ENCODE measurements around the gene KCNG2. TPM values are rescaled to one million over a fixed set of nuclear protein-coding genes. Genes with fewer than 3 reads are reported as not detected.

The KCNG2 gene
- polyA plus RNA-seq, 1 of the 3 experiments (the other 2 are of a cell fraction) = not detected

DNA sequence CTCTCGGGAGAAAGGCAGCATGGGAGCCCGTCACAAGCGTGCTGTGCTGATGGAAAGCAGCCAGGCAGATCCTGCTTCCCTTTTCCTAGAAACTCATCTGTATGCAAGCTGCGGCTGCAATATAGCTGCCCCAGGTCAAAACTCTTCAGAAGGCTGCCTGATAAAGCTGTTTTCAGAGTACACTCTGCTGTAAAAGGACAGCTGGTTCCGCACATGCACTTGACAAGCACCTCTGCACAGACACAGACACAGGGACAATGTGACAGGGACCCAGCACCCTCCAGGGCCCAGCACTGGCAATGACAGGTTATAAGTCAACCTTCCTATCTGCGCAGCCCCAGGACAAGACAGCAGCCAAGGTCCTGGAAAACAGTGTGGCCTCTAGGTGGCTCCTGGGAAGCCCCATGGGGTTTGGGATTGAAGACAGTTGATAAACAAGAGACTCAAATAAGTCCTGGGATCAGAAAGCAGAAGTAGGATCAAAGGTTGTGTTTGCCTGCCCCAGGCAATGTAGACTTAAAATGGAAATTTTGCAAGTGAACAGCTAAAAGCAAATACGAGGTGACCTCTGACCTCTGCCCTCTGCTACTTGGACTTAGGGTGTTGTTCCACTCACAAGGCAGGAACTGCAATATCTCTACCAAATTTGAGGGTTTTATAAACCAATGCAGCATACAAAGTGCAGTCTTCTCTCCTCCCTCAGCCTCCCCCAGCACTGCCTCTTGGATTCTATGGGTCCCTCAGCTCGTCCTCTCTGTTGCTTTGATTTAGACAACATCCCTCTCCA, 136.8 kb downstream of the KCNG2 start:
- DNase-seq = no peak
- H3K4me1 ChIP-seq (ENCODE audit: control insufficient read depth in 1 of 2, insufficient read depth in 2 of 2, low read depth in 1 of 2, low read length in 1 of 2) = no peaks in the 10 kb centered on the region
- H2AFZ ChIP-seq (ENCODE audit: low read depth) = no peak overlapping the region
- ChIA-PET CTCF (no interaction called here), POLR2A (no interaction called here)
- H3K9me2 ChIP-seq = no peaks in the 10 kb centered on the region
- no peaks in the 10 kb centered on the region for H3K27me3 ChIP-seq (ENCODE audit: insufficient read depth)
- H3K9ac ChIP-seq = no peak overlapping the region
- peaks cover 35% of the 10 kb centered on the region for H3K9me3 ChIP-seq
- peaks cover 2 to 34% of the 10 kb centered on the region in 2 experiments for H3K36me3 ChIP-seq (replicated peaks in 1 of 2; ENCODE audit: control insufficient read depth in 1 of 2, insufficient read depth in 2 of 2, low read length in 1 of 2)
- H3K4me3 ChIP-seq (ENCODE audit: low read depth in 2 of 2, low read length in 1 of 2) = no peak overlapping the region; a peak in 1 of 4 replicates
- peaks cover 52% of the 10 kb centered on the region; the same call in 1 of the 2 replicates for H3K79me2 ChIP-seq (ENCODE audit: insufficient read depth)
- H3K4me2 ChIP-seq = no peak overlapping the region
- 85% methylated on average over 8 of the region's 8 CpGs for whole genome bisulfite sequencing (ENCODE audit: low lambda C conversion rate)
- H3F3A ChIP-seq (replicated peaks; ENCODE audit: insufficient read depth) = peaks cover 12% of the 10 kb centered on the region
- H4K20me1 ChIP-seq (ENCODE audit: insufficient read depth) = no peaks in the 10 kb centered on the region
- TF ChIP-seq, protein P1, sequence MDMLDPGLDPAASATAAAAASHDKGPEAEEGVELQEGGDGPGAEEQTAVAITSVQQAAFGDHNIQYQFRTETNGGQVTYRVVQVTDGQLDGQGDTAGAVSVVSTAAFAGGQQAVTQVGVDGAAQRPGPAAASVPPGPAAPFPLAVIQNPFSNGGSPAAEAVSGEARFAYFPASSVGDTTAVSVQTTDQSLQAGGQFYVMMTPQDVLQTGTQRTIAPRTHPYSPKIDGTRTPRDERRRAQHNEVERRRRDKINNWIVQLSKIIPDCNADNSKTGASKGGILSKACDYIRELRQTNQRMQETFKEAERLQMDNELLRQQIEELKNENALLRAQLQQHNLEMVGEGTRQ (IDR thresholded peaks at IDR 0.05; ENCODE audit: borderline replicate concordance, low read depth, low read length) = no peak
- TF ChIP-seq, protein P2, sequence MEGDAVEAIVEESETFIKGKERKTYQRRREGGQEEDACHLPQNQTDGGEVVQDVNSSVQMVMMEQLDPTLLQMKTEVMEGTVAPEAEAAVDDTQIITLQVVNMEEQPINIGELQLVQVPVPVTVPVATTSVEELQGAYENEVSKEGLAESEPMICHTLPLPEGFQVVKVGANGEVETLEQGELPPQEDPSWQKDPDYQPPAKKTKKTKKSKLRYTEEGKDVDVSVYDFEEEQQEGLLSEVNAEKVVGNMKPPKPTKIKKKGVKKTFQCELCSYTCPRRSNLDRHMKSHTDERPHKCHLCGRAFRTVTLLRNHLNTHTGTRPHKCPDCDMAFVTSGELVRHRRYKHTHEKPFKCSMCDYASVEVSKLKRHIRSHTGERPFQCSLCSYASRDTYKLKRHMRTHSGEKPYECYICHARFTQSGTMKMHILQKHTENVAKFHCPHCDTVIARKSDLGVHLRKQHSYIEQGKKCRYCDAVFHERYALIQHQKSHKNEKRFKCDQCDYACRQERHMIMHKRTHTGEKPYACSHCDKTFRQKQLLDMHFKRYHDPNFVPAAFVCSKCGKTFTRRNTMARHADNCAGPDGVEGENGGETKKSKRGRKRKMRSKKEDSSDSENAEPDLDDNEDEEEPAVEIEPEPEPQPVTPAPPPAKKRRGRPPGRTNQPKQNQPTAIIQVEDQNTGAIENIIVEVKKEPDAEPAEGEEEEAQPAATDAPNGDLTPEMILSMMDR (IDR thresholded peaks at IDR 0.05) = no peak
- TF ChIP-seq, protein P3, sequence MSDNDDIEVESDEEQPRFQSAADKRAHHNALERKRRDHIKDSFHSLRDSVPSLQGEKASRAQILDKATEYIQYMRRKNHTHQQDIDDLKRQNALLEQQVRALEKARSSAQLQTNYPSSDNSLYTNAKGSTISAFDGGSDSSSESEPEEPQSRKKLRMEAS (IDR thresholded peaks at IDR 0.05; ENCODE audit: low read depth) = no peak
- no peak for TF ChIP-seq JUND (IDR thresholded peaks at IDR 0.05)
- no peak for TF ChIP-seq ELF1 (IDR thresholded peaks at IDR 0.05)
- TF ChIP-seq RXRA (IDR thresholded peaks at IDR 0.05; ENCODE audit: borderline replicate concordance, low read depth) = no peak
- H3K27ac ChIP-seq (ENCODE audit: low read depth in 2 of 2, low read length in 1 of 2) = no peak overlapping the region

DNA sequence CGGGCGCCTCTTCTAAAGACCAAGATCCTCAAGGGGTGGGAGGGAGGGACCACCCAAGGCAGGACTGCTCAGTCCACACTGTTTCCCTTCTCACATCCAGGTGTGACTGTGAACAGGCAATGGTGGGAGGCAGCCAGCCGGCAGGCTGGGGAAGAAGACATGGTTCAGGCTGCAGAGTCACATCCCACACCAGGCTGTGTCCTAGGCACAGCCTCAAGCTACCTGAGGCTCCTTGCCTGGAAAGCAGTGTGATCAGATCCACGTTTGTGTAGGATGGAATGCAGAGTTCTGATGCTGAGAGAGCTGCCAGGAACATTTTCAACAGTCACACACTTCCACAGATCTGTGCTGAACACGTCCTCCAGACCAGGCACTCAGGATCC, 137.4 kb downstream of the KCNG2 start:
- H3K9me3 ChIP-seq = peaks cover 29% of the 10 kb centered on the region
- H3F3A ChIP-seq (replicated peaks; ENCODE audit: insufficient read depth) = peaks cover 7% of the 10 kb centered on the region
- H3K27ac ChIP-seq (ENCODE audit: low read depth in 2 of 2, low read length in 1 of 2) = no peak overlapping the region
- H3K9ac ChIP-seq = no peak overlapping the region
- no peaks in the 10 kb centered on the region for H4K20me1 ChIP-seq (ENCODE audit: insufficient read depth)
- H3K36me3 ChIP-seq (replicated peaks in 1 of 2; ENCODE audit: control insufficient read depth in 1 of 2, insufficient read depth in 2 of 2, low read length in 1 of 2) = peaks cover 2 to 32% of the 10 kb centered on the region in 2 experiments
- H2AFZ ChIP-seq (ENCODE audit: low read depth) = no peak overlapping the region
- no peaks in the 10 kb centered on the region for H3K9me2 ChIP-seq
- H3K4me3 ChIP-seq (ENCODE audit: low read depth in 2 of 2, low read length in 1 of 2) = no peak overlapping the region
- ChIA-PET CTCF (no interaction called here), POLR2A (no interaction called here)
- 82% methylated on average over 3 of the region's 5 CpGs for WGBS (ENCODE audit: low lambda C conversion rate)
- no peak for DNase-seq
- no peaks in the 10 kb centered on the region for H3K27me3 ChIP-seq (ENCODE audit: insufficient read depth)
- H3K4me1 ChIP-seq (ENCODE audit: control insufficient read depth in 1 of 2, insufficient read depth in 2 of 2, low read depth in 1 of 2, low read length in 1 of 2) = no peaks in the 10 kb centered on the region
- no peak overlapping the region for H3K4me2 ChIP-seq
- H3K79me2 ChIP-seq (ENCODE audit: insufficient read depth) = peaks cover 52% of the 10 kb centered on the region; the same call in 1 of the 2 replicates
- TF ChIP-seq USF1 (IDR thresholded peaks at IDR 0.05; ENCODE audit: borderline replicate concordance, low read depth) = no peak
- no peak for TF ChIP-seq FOXJ3 (CRISPR knock-in tag; IDR thresholded peaks at IDR 0.05)
- no peak for TF ChIP-seq MEF2A (IDR thresholded peaks at IDR 0.05; ENCODE audit: borderline replicate concordance, low read depth)
- no peak for TF ChIP-seq RXRA (IDR thresholded peaks at IDR 0.05; ENCODE audit: borderline replicate concordance, low read depth)
- TF ChIP-seq, protein P4, sequence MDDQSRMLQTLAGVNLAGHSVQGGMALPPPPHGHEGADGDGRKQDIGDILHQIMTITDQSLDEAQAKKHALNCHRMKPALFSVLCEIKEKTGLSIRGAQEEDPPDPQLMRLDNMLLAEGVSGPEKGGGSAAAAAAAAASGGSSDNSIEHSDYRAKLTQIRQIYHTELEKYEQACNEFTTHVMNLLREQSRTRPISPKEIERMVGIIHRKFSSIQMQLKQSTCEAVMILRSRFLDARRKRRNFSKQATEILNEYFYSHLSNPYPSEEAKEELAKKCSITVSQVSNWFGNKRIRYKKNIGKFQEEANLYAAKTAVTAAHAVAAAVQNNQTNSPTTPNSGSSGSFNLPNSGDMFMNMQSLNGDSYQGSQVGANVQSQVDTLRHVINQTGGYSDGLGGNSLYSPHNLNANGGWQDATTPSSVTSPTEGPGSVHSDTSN (IDR thresholded peaks at IDR 0.05) = no peak
- TF ChIP-seq EZH2phosphoT487 (IDR thresholded peaks at IDR 0.05; ENCODE audit: borderline replicate concordance, low read depth) = no peak
- TF ChIP-seq RAD21 (IDR thresholded peaks at IDR 0.05; ENCODE audit: low read length) = no peak
- no peak for TF ChIP-seq SMC3 (IDR thresholded peaks at IDR 0.05; ENCODE audit: low read depth, low read length)
- no peak for TF ChIP-seq GABPA (IDR thresholded peaks at IDR 0.05; ENCODE audit: low read depth)
- no peak for TF ChIP-seq GATA2 (CRISPR knock-in tag; IDR thresholded peaks at IDR 0.05)
- TF ChIP-seq TCF12 (IDR thresholded peaks at IDR 0.05) = no peak
- TF ChIP-seq, protein P2 (IDR thresholded peaks at IDR 0.05) = no peak
- no peak for TF ChIP-seq ZBTB33 (IDR thresholded peaks at IDR 0.05; ENCODE audit: borderline replicate concordance, low read depth)
- TF ChIP-seq MXI1 (IDR thresholded peaks at IDR 0.05; ENCODE audit: low read depth, low read length) = no peak

Measured in SK-N-SH (cell line).